ENCODE results near the gene MRPL54.

Gene MRPL54

GRCh38 chr19:3783660-3784584 is 21.4 kb downstream of the MRPL54 start:
- no peak overlapping the region for H3K27ac ChIP-seq
- TF ChIP-seq ZFX (IDR thresholded peaks at IDR 0.05) = no peak
- TF ChIP-seq, protein P1, sequence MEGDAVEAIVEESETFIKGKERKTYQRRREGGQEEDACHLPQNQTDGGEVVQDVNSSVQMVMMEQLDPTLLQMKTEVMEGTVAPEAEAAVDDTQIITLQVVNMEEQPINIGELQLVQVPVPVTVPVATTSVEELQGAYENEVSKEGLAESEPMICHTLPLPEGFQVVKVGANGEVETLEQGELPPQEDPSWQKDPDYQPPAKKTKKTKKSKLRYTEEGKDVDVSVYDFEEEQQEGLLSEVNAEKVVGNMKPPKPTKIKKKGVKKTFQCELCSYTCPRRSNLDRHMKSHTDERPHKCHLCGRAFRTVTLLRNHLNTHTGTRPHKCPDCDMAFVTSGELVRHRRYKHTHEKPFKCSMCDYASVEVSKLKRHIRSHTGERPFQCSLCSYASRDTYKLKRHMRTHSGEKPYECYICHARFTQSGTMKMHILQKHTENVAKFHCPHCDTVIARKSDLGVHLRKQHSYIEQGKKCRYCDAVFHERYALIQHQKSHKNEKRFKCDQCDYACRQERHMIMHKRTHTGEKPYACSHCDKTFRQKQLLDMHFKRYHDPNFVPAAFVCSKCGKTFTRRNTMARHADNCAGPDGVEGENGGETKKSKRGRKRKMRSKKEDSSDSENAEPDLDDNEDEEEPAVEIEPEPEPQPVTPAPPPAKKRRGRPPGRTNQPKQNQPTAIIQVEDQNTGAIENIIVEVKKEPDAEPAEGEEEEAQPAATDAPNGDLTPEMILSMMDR (conservative IDR thresholded peaks at IDR 0.05) = no peak; the same call in 1 of the 2 replicates

DNA sequence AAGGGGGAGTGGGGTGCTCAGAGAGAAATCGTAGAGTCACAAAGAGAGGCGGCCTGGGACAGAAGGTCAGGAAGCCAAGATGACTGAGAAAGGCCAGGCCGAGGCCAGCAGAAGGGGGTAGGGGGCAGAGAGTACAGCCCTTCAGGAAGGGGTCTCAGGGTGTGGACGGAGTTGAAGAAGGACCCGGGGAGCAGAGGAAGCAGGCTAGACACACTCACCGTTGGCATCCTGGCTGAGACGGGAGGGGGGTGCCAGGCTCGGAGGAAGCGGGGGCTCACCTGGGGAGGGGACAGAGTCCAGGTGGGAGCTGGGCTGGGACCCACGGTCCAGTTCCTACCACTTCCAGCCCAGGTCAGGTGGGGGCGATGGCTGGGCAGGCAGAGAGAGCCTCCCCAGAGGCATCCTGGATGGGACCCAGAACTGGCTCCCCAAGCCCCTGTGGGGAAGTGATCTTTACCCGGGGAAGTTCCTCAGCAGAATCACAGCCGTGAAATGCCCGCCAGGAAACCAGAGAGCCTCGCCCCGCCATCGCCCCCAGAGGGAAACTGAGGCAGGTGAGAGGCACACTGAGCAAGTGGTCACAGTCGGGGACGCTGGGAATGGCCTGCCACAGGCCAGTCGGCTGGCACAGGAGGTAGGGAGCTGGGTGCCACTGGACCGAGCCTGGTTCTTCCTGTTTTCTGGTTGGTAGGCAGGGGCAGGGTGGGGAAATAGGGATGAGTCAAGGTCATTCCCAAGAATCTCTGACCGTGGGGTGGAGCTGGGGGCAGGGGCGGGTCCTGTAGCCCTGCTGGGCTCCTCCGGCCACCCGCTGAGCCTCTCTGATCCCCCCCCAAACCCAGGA is 22.3 kb downstream of the MRPL54 start:
- H3K27ac ChIP-seq = no peak overlapping the region
- no peak for TF ChIP-seq ZFX (IDR thresholded peaks at IDR 0.05)
- TF ChIP-seq, protein P1 (conservative IDR thresholded peaks at IDR 0.05) = no peak

DNA sequence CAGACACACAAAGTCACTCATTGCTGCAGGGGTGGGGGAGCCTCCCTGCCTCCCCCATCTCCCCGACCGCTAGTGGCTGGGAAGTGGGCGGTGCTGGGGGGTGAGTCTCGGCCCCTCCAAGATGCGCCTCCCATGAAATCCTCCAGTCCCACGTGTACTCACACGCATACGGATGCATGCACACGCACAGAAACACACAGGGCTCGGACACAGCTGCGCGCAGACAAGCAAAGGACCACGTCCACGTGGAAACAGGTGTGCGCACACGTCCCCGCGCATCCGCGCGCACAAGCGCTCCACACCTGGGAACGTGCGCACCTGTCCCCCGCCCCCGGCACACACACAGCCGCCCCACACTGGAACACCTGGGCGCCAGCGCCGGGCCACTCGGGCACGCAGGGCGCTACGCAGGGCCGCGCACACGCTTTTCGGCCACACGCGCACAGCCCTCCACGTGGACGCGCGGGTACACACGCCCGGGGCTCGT is 23.0 kb downstream of the MRPL54 start:
- no peak overlapping the region for H3K27ac ChIP-seq
- TF ChIP-seq ZFX (IDR thresholded peaks at IDR 0.05) = no peak
- TF ChIP-seq, protein P1 (conservative IDR thresholded peaks at IDR 0.05) = no peak

DNA sequence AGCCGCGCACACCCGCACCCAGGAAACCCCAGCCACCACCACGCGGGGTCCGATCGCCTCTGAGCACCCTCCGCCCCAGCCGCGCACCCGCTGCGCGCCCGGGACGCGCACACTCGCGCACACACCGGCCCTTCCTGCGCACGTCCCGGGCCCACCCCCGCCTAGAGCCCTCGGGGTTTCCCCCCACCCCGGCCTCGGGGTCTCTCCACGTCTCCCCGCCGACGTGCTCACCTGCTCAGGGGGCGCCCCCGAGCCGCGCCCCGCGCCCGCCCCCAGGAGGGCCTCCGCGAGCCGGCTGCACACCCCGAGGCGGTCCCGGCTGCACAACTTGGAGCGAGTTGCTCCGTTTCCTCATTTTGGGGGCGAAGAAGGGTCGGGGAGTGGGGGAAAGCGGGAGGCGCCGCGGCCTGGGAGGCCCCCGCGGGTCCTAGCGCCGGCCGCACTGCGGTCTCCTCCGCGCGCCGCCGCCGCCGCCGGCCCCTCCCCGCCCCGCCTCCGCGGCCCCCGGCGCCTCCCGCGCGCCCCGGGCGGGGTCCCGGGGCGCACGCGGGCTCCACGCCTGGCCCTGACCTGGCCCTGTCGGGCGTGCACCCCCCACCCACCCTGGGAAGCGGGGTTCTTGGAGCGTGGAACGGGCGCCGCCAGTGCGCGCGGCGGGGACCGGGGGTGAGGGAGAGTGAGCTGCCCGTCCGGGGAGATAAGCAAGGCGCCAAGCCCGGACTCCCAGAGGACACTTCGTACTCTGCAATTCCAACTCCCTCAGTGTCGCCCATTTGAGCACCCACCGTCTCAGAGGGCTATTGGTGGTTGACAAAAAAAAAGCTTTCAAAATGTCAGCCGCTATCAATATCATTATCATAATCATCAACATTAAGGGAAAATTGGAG is 23.7 kb downstream of the MRPL54 start, which contains the start of gene MATK:
Gene MATK, minus strand, starts transcription at position 444 of the 887 bp plus-strand sequence. CDS start 1,246 bp downstream, outside the sequence.
- TF ChIP-seq ZFX (IDR thresholded peaks at IDR 0.05) = no peak
- TF ChIP-seq, protein P1 (conservative IDR thresholded peaks at IDR 0.05) = no peak
- H3K27ac ChIP-seq = no peak within 1 kb of the TSS

GRCh38 chr19:3788996-3789778 is 26.7 kb downstream of the MRPL54 start:
- no peak overlapping the region for H3K27ac ChIP-seq
- TF ChIP-seq, protein P1 (conservative IDR thresholded peaks at IDR 0.05) = no peak
- TF ChIP-seq ZFX (IDR thresholded peaks at IDR 0.05) = no peak

- no peak overlapping the region for H3K27ac ChIP-seq
- TF ChIP-seq, protein P1 (conservative IDR thresholded peaks at IDR 0.05) = no peak
- TF ChIP-seq ZFX (IDR thresholded peaks at IDR 0.05) = no peak
These were observed 27.8 kb downstream of the MRPL54 start for GRCh38 chr19:3790209-3790734.

All from C4-2B (cell line).